MCF 10A (cell line): ENCODE data around the gene LIG3. TPM values are rescaled to one million over a fixed set of nuclear protein-coding genes. Genes with fewer than 3 reads are reported as not detected.
"Not testable (repeated sequence)": the region's sequence is repeated elsewhere in the genome, so short reads cannot be mapped to it uniquely, and the experiment has no call there.

Source experiments
- BruUV-seq: library from RNA; stranded (reverse); fragments of 400-500 nt; replicated peaks from 2 replicates; lab custom pipeline; 2021; lab: Mats Ljungman, UMichigan
- CTCF ChIA-PET: fragments of 300-600 bp; sonication (Branson Sonifier 250); formaldehyde crosslinking; extraction: SDS; loops from one replicate; lab custom pipeline; 2021; ENCODE audit warnings: antibody characterized with exemption, inconsistent platforms; lab: Yijun Ruan, JAX
- POLR2A ChIA-PET: fragments of 300-600, 350-650 bp; sonication (Branson Sonifier 250); formaldehyde crosslinking; extraction: SDS; loops from one replicate; lab custom pipeline; 2020; ENCODE audit warnings: antibody characterized with exemption, inconsistent platforms; lab: Yijun Ruan, JAX
- DNase-seq: peaks from one replicate; pipeline ENCODE4 v3.0.0-alpha.2; 2018; ENCODE audit not compliant: unreplicated experiment
- H3K27ac Mint-ChIP-seq: one replicate; pipeline ENCODE4 v1.8.0; 2022; ENCODE audit warnings: mild to moderate bottlenecking, low read depth, mixed read lengths; ENCODE audit not compliant: unreplicated experiment
- H3K27me3 Mint-ChIP-seq: one replicate; pipeline ENCODE4 v1.8.0; 2022; ENCODE audit warnings: mixed read lengths; ENCODE audit not compliant: insufficient read depth, unreplicated experiment
- H3K36me3 Mint-ChIP-seq: one replicate; pipeline ENCODE4 v1.8.0; 2022; ENCODE audit warnings: mild to moderate bottlenecking, moderate library complexity, mixed read lengths; ENCODE audit not compliant: insufficient read depth, unreplicated experiment
- H3K4me1 Mint-ChIP-seq: one replicate; pipeline ENCODE4 v1.8.0; 2022; ENCODE audit warnings: mixed read lengths; ENCODE audit not compliant: insufficient read depth, unreplicated experiment
- H3K4me3 Mint-ChIP-seq: one replicate; pipeline ENCODE4 v1.8.0; 2022; ENCODE audit warnings: mild to moderate bottlenecking, moderate library complexity, mixed read lengths; ENCODE audit not compliant: unreplicated experiment
- H3K9me3 Mint-ChIP-seq: one replicate; pipeline ENCODE4 v1.8.0; 2022; ENCODE audit warnings: mixed read lengths; ENCODE audit not compliant: unreplicated experiment
- CTCF ChIP-seq: fragments of 200-600 bp; IDR thresholded peaks from one replicate; pipeline ENCODE4 v1.8.0; 2022; ENCODE audit warnings: antibody characterized with exemption, mild to moderate bottlenecking; ENCODE audit not compliant: unreplicated experiment
- intact Hi-C: fragments of 100-400 bp; cut with micrococcal nuclease; formaldehyde crosslinking; loops from 2 replicates; pipeline ENCODE4 v1.14.1; 2022
- total RNA-seq: library from RNA; stranded (reverse); gene quantifications from 2 replicates; pipeline ENCODE4 v1.2.3, GENCODE V29; 2022

Gene LIG3
- total RNA-seq, 1 experiment from 2014 or later: 39.7 TPM

DNA sequence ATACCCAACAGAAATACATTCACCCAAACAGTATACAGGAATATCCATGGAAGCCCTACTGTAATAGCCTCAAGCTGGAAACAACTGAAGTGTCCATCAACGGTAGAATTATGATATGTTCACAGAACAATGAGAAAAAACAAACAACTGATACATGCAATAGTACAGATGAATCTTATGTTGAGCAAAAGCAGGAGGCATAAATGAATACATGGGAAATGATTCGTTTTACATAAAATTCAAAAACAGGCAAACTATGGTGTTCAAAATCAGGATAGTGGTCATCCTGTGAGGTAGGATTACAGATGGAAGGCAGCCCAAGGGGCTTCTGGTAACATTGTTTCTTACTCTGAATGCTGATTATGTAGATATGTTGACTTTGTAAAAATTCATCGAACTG, 58.1 kb downstream of the LIG3 start:
- intact Hi-C loops: no loop called here
- Mint-ChIP-seq H3K4me1 (no peaks in the 10 kb centered on the region), H3K27ac (no peak overlapping the region)

GRCh38 chr17:35041390-35041789, 61.1 kb downstream of the LIG3 start:
- Mint-ChIP-seq H3K9me3 (no peaks in the 10 kb centered on the region), H3K27ac (no peak overlapping the region), H3K4me1 (peaks cover 5% of the 10 kb centered on the region), H3K36me3 (no peaks in the 10 kb centered on the region), H3K4me3 (no peak overlapping the region), H3K27me3 (no peaks in the 10 kb centered on the region)
- no peak for DNase-seq
- CTCF ChIA-PET: interaction anchor here (0.7 to 1.2 kb wide), 2 partner anchors 10 to 532 kb away, joined by 5 to 6 read pairs; no protein-coding TSS in a partner anchor
- intact Hi-C loops: no loop called here
- POLR2A ChIA-PET: no interaction called here
- TF ChIP-seq CTCF: no peak
- no TSS peak for BruUV-seq

More for the DNA sequence above, 58.1 kb downstream of the LIG3 start:
- no TSS peak for BruUV-seq
- CTCF ChIA-PET: no interaction called here
- Mint-ChIP-seq H3K4me3 (no peak overlapping the region), H3K27me3 (no peaks in the 10 kb centered on the region), H3K9me3 (no peaks in the 10 kb centered on the region), H3K36me3 (peaks cover 6% of the 10 kb centered on the region)
- POLR2A ChIA-PET: interaction anchor here (1.1 kb wide), 2 partner anchors 15 to 48 kb away, joined by 3 read pairs; no protein-coding TSS in a partner anchor
- no peak for DNase-seq
- no peak for TF ChIP-seq CTCF

DNA sequence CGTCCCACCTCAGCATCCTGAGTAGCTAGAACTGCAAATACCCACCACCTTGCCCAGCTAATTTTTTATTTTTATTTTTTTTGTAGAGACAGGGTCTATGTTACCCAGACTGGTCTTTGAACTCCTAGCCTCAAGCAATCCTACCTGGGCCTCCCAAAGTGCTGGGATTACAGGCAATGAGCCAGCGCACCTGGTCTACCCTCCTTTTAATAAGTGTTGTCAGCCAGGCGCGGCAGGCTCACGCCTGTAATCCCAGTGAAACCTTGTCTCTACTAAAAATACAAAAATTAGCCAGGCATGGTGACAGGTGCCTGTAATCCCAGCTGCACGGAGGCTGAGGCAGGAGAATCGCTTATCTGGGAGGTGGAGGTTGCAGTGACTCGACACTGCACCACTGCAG, 63.9 kb downstream of the LIG3 start:
- no peak for DNase-seq
- Mint-ChIP-seq H3K9me3 (no peaks in the 10 kb centered on the region), H3K27ac (no peak overlapping the region), H3K4me3 (no peak overlapping the region), H3K27me3 (no peaks in the 10 kb centered on the region), H3K36me3 (no peaks in the 10 kb centered on the region), H3K4me1 (peaks cover 12% of the 10 kb centered on the region)
- ChIA-PET POLR2A (interaction anchor here (1.2 kb wide), 1 partner anchor 46 kb away, joined by 3 read pairs; no protein-coding TSS in a partner anchor), CTCF (interaction anchor here (0.7 kb wide), 2 partner anchors 22 to 590 kb away, joined by 3 to 4 read pairs; no protein-coding TSS in a partner anchor)
- no TSS peak for BruUV-seq
- TF ChIP-seq CTCF: no peak
- intact Hi-C loops: no loop called here

GRCh38 chr17:35045458-35045979, 65.2 kb downstream of the LIG3 start:
- H3K4me1 Mint-ChIP-seq: peaks cover 12% of the 10 kb centered on the region
- POLR2A ChIA-PET, H3K27me3 Mint-ChIP-seq, H3K27ac Mint-ChIP-seq, BruUV-seq, H3K36me3 Mint-ChIP-seq, DNase-seq, H3K9me3 Mint-ChIP-seq, H3K4me3 Mint-ChIP-seq, intact Hi-C loops: not testable (repeated sequence)
- CTCF ChIA-PET: interaction anchor here (0.7 kb wide), 2 partner anchors 18 to 1532 kb away, joined by 3 read pairs; no protein-coding TSS in a partner anchor
